Chondrocyte (in vitro differentiated cells): ENCODE measurements around the gene PCED1B. TPM values are rescaled to one million over a fixed set of nuclear protein-coding genes. Genes with fewer than 3 reads are reported as not detected.

Source experiments
- DNase-seq: peaks from one replicate; pipeline ENCODE4 v3.0.0; 2021; ENCODE audit warnings: mixed read lengths, low spot score
- H3K27ac Mint-ChIP-seq: one replicate; pipeline ENCODE4 v1.8.0; 2021; ENCODE audit warnings: mild to moderate bottlenecking, moderate library complexity, mixed read lengths; ENCODE audit not compliant: unreplicated experiment
- H3K27me3 Mint-ChIP-seq: 2 replicates; pipeline ENCODE4 v1.8.0; 2021; ENCODE audit warnings: low read depth, mixed read lengths
- H3K36me3 Mint-ChIP-seq: 2 replicates; pipeline ENCODE4 v1.8.0; 2021; ENCODE audit warnings: low read depth, mixed read lengths
- H3K4me1 Mint-ChIP-seq: 2 replicates; pipeline ENCODE4 v1.8.0; 2021; ENCODE audit warnings: low read depth, mild to moderate bottlenecking, mixed read lengths
- H3K4me3 Mint-ChIP-seq: one replicate; pipeline ENCODE4 v1.8.0; 2021; ENCODE audit warnings: mild to moderate bottlenecking, moderate library complexity, mixed read lengths; ENCODE audit not compliant: unreplicated experiment
- H3K9me3 Mint-ChIP-seq: 2 replicates; pipeline ENCODE4 v1.8.0; 2021; ENCODE audit warnings: low read depth, mixed read lengths
- total RNA-seq: library from RNA; stranded (reverse); gene quantifications from 3 replicates; pipeline ENCODE4 v1.2.1, GENCODE V29; 2021
- TF ChIP-seq, protein P1 (sequence below): fragments of 200-600 bp; sonication (generic); IDR thresholded peaks from 2 replicates; pipeline ENCODE4 v1.5.0; 2021; ENCODE audit warnings: antibody characterized with exemption, mild to moderate bottlenecking, moderate library complexity

PCED1B gene
- total RNA-seq, 1 donor from 2014 or later, result 2.3 TPM

DNA sequence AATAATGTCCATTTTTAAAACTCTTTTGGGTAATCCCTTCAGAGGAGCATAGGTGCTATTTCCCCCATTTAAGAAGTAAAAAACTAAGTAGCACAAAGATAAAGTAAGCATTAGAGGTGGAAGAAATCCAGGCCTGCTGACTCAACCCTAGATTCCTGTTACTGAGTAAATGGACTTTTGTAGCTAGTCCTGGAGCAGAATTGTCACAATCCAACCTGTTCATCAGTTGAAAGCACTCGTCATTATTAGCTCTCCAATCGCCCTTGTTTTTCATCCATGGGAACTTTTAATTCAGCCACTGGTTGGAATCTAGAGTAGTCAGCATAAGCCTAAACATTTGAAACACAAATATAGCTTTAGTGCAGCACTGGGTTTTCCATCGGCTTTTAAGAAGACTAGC, 139.8 kb downstream of the PCED1B start:
- Mint-ChIP-seq H3K4me3 (no peak overlapping the region), H3K4me1 (peaks cover 31% of the 10 kb centered on the region), H3K36me3 (no peaks in the 10 kb centered on the region), H3K9me3 (no peaks in the 10 kb centered on the region), H3K27ac (no peak overlapping the region), H3K27me3 (no peaks in the 10 kb centered on the region)
- TF ChIP-seq, protein P1, sequence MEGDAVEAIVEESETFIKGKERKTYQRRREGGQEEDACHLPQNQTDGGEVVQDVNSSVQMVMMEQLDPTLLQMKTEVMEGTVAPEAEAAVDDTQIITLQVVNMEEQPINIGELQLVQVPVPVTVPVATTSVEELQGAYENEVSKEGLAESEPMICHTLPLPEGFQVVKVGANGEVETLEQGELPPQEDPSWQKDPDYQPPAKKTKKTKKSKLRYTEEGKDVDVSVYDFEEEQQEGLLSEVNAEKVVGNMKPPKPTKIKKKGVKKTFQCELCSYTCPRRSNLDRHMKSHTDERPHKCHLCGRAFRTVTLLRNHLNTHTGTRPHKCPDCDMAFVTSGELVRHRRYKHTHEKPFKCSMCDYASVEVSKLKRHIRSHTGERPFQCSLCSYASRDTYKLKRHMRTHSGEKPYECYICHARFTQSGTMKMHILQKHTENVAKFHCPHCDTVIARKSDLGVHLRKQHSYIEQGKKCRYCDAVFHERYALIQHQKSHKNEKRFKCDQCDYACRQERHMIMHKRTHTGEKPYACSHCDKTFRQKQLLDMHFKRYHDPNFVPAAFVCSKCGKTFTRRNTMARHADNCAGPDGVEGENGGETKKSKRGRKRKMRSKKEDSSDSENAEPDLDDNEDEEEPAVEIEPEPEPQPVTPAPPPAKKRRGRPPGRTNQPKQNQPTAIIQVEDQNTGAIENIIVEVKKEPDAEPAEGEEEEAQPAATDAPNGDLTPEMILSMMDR, result no peak
- DNase-seq, result no peak

DNA sequence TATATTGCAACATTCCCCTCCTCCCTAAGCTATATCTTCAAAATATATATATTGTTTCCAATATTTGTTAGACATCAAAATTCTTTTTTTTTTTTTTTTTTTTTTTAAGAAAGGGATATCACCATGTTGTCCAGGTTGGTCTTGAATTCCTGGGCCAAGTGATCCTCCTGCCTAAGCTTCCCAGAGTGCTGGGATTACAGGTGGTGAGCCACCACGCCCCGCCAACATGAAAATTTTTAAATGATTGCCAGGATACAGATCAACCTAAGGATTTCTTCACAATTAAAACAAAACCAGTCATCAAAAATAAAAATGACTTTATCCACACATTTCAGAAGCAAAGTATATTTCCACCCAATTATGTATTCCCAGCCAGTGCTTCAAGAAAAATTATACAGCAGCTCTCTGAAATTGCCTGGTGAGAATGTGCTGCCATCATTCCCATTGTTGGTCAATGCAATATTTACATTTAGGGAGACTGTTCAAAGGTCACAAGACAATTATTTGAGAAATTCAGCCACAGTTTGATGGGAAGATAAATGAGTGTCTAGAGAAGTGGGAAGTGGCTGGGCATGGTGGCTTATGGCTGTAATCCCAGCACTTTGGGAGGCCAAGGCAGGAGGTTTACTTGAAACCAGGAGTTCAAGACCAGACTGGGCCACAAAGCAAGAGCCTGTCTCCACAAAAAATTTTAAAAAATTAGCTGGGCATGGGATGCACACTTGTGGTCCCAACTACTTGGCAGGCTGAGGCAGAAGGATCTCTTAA, 142.0 kb downstream of the PCED1B start:
- peaks cover 38% of the 10 kb centered on the region for H3K4me1 Mint-ChIP-seq
- TF ChIP-seq, protein P1, result no peak
- DNase-seq, result no peak
- no peak overlapping the region for H3K4me3 Mint-ChIP-seq
- no peak overlapping the region for H3K27ac Mint-ChIP-seq
- H3K36me3 Mint-ChIP-seq, result no peaks in the 10 kb centered on the region
- no peaks in the 10 kb centered on the region for H3K9me3 Mint-ChIP-seq
- H3K27me3 Mint-ChIP-seq, result no peaks in the 10 kb centered on the region

DNA sequence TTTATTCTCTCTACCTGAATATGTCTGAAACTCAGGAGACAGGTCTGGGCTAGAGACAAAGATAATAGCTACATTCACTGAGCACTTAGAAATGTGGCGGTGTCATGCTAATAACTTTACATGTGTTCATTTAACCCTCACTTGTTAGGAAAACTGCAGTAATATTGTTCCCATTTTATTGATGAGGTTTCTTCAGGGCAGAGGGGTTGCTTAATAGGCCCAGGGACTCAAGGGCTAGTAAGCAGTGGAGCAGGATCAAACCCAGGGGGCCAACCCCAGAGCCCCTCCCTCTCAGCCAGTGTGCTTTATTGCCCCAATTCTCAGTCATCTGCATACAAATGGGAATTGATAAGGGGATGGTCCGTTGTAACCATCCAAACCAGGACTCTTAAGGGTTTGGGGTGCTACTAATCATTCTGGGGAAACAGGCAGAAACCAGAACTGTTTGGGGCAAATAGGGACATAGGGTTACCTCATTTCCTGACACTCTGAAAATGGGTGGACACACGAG, 143.2 kb downstream of the PCED1B start:
- Mint-ChIP-seq H3K9me3 (no peaks in the 10 kb centered on the region), H3K36me3 (no peaks in the 10 kb centered on the region), H3K27me3 (no peaks in the 10 kb centered on the region), H3K4me3 (no peak overlapping the region), H3K4me1 (peaks cover 34% of the 10 kb centered on the region), H3K27ac (no peak overlapping the region)
- no peak for DNase-seq
- TF ChIP-seq, protein P1, result no peak

DNA sequence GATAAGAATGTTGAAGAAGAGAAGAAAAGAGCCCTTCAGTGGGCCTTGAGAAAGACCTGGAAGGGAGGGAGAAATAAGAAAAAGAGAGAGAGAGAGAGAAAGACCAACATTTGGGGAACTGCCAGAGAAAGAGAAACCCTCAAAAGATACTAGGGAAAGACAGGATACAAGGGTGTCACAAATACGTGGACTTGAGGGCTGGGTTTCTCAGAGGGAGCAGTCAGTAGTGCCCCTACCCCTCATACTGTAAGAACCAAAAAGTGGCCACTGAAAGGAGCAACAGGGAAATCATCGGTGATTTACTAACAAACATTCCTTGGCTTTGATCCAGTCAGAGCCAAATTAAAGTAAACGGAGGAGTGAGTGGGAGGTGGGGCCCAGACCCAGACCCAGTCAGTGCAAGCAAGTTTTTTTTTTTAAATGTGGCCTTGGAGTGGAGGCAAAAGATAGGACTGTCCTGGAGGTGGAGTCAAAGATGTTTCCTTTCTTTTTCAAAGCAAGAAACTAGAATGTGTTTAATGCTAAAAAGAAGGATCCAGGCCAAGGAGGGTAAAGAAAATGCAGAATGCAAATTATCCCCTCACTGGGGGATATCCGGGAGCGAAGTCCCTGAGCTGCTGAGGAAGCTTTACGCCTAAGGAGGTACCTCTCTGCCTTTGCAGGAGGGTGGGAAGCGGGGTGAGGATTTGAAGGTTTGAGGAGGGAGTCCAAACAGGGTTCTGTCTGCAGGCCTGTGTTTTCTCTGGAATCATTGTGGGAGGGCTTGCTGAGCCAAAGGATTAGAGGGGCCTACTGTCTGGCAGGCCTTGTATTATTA, 143.8 kb downstream of the PCED1B start:
- no peaks in the 10 kb centered on the region for H3K27me3 Mint-ChIP-seq
- H3K4me1 Mint-ChIP-seq, result peaks cover 34% of the 10 kb centered on the region
- H3K9me3 Mint-ChIP-seq, result no peaks in the 10 kb centered on the region
- no peak overlapping the region for H3K4me3 Mint-ChIP-seq
- H3K36me3 Mint-ChIP-seq, result no peaks in the 10 kb centered on the region
- no peak for DNase-seq
- H3K27ac Mint-ChIP-seq, result peak overlapping the region; percentile 49
- TF ChIP-seq, protein P1, result no peak

DNA sequence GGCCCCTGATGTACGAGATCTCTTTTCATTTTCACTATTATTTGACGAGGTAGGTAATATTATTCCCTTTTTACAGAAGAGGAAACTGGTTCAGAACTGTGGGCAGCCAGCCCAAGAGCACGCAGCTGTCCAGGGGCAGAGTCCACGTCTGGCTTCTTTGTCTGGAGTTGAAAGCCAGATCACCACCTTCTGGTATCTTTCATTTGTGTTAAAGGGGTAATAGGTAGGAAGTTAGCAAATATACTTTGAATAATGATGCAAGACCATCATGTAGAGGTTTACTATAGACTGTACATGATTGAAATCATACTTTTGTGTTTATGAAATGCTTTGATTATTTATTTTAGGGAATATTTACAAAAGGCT, 144.4 kb downstream of the PCED1B start:
- DNase-seq, result no peak
- H3K27ac Mint-ChIP-seq, result no peak overlapping the region
- H3K4me3 Mint-ChIP-seq, result no peak overlapping the region
- peaks cover 34% of the 10 kb centered on the region for H3K4me1 Mint-ChIP-seq
- no peaks in the 10 kb centered on the region for H3K9me3 Mint-ChIP-seq
- H3K27me3 Mint-ChIP-seq, result no peaks in the 10 kb centered on the region
- H3K36me3 Mint-ChIP-seq, result no peaks in the 10 kb centered on the region
- TF ChIP-seq, protein P1, result no peak
